NCI-H2081 treated with DMSO at 0.1 percent for 48 hours (cell line): Measurements from ENCODE around the gene BAIAP2L2.
"Not testable (repeated sequence)": the region's sequence is repeated elsewhere in the genome, so short reads cannot be mapped to it uniquely, and the experiment has no call there.

Source experiments
- DNase-seq: peaks from one replicate; lab custom pipeline; 2025; lab: John Stamatoyannopoulos, UW

Gene BAIAP2L2

DNA sequence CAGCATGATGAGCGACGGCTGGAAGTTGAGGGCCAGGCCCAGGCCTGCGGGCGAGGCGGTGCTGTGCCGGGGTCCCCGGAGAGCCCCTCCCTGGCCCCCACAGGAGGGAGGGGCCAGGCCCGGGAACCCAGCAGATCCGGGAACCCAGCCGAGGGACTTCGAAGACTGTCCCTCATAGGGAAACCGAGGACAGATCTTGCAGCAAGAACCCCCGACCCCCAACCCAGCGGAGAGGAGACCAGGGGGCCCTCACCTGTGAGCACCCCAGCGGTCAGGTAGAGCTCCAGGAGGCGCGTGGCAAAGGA is 28.9 kb downstream of the BAIAP2L2 start:
- DNase-seq: no peak

DNA sequence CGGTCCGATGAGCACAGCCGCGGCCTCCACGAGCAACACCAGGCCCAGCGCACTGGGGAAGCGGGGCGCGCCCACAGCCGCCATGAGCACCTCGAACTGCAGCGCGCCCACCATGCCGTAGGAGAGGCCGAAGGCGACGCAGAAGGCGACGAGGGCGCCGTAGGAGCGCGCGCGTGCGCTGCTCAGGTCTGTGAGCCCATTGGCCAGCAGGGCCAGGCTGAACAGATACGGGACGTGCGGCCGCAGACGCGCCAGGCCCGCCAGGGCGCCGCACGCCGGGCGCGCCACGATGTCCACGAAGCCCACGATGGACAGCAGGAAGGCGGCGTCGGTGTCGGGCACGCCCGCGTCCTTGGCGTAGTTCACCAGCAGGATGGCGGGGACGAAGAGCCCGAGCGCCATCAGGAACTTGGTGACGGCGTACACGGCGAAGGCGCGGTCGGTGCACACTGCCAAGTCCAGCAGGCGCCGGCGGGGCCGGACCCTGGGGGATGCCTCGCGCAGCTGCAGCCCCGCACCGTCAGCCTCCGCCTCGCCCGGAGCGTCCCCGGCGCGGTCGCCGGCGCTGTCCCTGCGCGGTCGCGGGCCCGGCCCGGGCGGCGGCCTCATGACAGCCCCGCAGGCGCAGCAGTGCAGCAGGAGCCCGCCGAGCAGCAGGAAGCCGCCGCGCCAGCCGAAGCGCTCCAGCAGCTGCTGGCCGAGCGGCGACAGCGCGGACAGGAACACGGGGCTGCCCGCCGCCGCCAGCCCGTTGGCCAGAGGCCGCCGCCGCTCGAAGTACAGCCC is 29.4 kb downstream of the BAIAP2L2 start:
- DNase-seq: no peak

DNA sequence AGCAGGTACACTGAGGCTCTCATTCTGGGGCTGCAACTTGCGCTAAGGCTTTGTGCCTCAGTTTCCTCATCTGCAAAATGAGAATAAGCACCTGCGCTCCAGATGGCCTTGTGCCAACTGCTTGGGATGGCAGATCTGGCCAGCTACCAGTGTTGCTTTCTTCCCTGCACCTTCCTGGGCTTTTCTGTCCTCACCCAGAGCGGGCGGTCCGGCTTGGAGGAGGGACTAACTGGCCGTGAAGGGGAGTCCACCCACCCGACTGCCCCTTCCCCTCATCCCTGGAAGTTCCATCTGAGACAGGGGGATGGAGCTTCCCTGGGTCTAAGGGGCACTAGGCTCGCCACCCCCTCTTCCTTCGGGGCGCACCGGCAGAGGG is 30.0 kb downstream of the BAIAP2L2 start:
- DNase-seq: no peak

DNA sequence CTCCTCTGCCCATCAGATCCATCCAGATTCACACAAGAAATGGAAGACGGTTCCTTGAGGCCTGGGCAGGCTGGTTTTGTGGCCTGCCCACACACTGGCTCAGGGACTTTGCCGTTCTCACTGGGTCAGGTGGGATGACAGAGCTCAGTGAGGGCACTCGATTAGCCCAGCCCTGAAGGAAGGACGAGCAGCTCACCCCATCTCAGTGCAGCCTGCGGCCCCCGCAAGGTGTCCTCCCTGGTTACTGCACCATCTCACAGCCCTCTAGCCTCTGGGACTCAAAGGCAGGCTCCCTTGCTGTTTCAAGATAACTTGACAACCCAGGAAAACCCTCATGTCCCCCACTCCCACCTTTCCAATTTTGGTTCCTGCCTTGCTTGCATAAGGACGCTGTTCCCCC is 30.7 kb downstream of the BAIAP2L2 start:
- DNase-seq: no peak

DNA sequence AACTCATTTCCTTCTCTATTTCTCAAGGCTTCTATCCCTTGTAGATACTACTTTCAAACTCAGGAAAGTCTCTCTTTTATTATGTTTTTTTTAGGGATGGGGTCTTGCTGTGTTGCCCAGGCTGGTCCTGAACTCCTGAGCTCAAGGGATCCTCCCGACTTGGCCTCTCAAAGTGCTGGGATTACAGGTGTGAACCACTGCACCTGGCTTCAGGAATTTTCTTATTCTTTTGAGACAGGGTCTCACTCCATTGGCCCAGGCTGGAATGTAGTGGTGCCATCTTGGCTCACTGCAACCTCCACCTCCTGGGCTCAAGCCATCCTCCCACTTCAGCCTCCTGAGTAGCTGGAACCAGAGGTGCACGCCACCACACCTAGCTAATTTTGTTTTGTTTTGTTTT is 31.3 kb downstream of the BAIAP2L2 start:
- DNase-seq: not testable (repeated sequence)

DNA sequence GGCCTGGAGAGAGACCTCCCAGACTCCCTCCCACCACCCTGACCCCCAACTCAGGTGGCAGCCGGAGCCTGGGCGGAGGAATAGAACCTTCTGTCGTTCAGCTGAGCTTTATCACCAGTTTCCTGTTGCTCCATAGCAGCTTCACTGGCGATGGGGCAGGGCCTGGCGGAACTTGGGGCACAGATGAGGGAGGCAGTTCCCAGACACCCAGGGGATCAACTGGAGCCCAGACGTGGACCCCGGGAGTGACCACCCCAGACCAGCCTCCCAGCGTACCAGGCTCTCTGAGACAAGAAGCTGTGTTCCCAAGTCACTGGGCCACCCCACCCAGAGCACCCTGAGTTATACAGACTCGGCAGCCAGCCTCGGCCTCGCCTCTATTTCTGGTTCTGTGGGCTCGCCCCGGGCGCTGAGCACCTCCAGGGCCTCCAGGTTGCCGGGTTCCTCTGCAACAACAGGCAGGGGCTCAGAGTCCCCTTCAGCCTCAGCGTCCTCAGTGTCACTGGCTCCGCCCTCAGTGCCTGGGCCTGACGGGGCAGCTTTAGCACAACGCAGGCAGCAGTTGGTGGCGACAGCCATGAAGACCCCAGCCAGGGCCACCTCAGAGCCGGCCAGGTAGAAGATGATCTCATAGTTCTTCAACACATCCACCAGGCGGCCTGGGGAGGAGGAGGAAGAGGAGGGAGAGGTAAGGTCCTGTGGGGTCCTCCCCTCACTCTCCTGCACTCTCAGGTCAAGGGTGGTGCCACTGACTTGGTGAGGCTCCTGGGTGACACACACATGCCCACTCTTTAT is 32.2 kb downstream of the BAIAP2L2 start:
- no peak for DNase-seq

DNA sequence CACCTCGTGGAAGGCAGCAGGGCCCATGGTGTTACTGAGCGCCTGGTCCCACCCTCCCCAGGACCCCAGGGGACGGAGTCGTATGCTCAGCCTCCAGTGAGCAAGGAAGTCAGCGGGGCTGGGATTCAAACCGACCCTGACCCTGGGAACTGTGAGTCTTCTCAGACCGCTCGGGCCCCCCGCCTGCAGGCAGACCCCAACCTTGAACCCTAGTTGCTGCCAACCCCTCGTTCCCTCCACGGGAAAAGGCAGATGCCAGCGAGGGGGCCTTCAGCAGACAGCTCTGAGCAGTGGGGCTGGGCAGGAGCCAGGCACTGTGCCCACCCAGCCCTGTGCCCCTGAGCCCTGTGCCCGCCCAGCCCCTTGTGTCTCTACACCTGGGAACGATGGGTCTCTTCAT is 32.9 kb downstream of the BAIAP2L2 start:
- no peak for DNase-seq

DNA sequence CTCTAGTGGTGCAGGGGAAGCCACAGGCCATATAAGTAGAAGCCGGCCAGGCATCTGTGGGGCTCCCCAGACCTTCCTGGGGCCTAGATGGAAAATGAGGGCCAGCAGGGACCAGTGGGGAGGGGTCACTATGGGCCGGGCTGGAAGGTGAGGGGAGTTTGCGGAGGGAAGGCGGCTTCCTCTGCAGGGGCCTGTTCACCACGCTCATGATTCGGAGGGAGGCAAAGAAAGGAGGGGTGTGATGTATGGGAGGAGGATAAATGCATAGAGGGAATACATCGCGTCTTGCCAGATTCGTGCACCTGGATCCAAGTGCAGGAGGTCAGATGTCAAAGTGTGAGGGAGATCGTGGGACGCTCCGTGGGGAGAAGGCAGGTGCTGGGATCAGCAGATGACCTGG is 33.4 kb downstream of the BAIAP2L2 start:
- DNase-seq: no peak

DNA sequence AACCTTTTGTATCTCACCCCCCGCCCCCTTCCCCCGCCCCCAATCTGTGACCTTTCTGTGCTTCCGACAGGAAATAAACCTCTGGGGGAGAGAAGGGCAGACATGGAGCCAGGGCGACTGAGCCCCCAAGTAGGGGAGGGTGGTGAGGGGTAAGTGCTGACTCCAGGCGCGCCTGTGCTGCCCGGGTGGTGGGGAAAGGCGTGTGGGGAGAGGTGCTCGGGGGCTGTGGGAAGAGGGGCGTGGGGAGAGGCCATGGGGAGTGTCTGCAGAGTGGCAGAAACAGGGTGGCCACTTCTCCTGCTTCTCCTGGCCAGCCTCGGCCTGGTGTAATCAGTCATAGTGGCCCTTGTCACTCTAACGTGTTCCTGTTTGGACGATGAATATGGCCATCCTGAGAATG is 34.5 kb downstream of the BAIAP2L2 start:
- no peak for DNase-seq

DNA sequence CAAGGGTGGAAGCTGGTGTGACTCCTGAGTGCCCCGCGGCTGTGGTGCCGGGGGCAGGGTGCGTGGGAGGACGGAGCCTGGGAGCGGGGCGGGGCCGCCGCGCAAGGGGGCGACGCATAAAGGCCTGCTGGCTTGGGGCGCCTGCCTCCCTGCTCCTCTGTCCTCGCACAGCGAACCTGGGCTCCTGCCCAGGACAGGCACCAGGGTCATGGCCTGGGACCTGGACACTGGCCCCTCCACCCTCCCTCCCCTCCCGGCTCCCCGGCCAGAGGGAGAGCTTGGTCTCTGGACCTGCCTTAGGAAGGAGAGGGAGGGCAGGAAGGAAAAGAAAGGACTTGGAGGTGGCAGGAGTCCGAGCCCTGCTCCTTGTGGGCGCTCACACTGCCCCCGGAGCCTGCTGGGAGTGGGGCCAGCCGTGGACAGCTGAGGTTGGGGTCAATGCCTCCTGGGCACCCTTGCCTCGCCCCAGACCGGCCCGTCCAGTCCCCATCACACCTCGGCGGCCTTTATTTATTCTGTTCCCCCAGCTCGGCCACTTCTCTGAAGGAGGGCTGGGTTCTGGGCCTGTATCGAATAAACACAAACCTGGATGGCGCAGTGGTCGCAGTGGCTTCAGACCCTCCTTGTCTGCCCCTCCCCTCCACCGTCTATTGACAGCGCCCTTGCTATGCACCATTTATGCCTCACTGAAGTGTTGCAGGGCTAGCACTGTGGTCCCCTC is 35.2 kb downstream of the BAIAP2L2 start:
- no peak for DNase-seq

DNA sequence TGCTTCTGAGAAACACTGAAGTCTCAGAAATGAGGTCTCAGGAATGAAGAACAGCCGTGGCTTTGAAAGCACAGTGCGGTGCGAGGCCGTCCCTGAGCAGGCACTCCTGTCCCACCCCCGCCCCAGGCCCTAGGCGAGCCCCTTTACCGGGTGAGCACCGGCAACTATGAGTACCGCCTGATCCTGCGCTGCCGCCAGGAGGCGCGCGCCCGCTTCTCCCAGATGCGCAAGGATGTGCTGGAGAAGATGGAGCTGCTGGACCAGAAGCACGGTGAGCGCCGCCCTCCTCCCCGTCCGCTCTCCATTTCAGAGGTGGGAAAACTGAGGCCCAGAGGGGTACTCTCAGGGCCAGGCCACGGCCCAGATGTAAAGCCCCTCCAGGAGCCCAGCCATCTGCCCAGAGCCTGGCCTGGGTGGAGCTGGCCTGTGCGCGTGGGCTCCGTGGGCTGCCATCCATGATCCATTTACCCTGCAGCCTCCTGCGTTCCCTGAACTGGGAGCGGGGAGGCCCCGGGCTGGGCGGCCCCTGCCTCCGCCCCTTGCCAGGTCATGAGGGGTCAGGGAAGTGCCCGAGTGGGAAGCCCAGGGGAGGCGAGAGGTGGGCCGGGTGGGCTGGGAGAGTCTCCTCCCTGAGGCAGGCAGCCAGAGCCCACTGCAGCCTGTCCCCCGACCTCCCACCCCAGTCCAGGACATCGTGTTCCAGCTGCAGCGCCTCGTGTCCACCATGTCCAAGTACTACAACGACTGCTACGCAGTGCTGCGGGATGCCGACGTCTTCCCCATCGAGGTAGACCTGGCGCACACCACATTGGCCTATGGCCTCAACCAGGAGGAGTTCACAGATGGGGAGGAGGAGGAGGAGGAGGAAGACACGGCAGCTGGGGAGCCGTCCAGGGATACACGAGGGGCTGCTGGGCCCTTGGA is 36.0 kb downstream of the BAIAP2L2 start:
- DNase-seq: no peak

DNA sequence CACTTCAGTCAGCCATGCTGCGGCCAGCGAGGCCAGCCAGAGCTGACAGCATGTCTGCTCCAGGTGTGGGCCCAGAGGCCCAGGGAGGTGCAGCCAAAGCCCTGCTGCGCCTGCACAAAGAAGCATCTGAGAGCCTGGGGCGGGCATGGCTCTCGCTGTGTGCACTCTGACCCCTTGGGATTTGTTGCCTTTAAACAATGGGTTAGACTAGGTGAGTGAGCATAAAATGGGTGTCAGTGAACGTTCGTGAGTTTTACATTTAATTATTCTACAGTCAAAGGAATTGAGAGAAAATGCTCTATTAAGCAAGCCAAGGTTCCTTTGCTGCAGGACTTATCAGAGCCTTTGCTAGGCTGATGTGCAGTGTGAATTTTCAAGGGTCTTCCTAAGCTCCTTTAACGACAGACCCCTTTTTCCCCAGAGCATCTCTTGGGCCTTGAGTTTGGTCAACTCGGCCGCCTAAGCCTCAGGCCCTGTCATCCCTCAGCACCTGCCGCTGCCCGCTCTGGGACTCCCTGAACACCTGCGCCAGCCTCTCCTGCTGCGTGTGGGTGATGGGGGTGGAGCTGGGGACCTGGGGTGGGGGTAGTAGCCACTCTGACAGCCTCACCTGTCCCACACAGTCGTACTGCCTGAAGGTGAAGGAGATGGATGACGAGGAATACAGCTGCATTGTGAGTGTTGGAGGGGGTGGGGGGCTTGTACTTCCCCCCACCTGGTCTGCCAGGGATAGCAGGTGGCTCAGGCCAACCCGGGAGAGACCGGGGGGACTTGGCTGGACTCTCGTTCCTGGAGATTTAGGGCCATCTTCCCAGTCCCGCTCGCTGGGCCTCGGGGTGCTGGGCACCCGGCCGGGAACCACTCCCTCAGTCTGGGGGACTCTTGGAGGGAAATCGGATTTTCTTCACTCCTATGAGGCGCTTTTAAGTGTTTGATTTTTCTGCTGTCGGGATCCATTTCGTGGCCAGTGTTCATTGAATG is 37.0 kb downstream of the BAIAP2L2 start:
- DNase-seq: no peak

DNA sequence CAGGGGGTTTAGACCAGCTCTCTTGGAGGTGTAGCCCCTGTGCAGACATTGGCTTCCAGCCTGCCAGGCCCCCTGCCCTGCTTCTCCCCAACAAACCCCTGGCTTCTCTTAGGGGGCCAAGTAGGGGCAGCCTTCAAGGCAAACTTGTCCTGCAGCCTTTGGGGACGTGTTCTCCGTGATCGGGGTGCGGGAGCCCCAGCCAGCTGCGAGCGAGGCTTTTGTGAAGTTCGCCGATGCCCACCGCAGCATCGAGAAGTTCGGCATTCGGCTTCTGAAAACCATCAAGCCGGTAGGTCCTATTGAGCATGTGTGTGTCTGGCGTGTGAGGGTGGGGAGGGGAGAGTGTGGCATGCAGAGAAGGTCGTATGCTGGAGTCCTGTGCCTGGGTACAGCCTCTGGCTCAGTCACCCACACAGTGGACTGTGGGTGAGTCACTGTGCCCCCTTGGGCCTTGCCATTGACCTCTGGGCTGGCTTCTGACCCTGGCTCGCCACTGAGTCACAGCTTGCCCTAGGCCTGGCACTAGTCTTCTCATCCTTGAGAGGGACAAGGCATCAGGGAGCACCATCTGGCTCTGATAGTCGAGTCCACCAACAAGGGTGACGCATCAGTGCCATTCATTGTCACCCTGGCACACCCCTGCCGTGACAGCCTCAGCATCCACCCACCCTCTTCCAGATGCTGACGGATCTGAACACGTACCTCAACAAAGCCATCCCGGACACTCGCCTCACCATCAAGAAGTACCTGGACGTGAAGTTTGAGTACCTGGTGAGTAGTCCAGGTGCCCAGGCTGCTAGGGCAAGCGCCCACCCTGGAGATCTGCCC is 37.9 kb downstream of the BAIAP2L2 start:
- no peak for DNase-seq

DNA sequence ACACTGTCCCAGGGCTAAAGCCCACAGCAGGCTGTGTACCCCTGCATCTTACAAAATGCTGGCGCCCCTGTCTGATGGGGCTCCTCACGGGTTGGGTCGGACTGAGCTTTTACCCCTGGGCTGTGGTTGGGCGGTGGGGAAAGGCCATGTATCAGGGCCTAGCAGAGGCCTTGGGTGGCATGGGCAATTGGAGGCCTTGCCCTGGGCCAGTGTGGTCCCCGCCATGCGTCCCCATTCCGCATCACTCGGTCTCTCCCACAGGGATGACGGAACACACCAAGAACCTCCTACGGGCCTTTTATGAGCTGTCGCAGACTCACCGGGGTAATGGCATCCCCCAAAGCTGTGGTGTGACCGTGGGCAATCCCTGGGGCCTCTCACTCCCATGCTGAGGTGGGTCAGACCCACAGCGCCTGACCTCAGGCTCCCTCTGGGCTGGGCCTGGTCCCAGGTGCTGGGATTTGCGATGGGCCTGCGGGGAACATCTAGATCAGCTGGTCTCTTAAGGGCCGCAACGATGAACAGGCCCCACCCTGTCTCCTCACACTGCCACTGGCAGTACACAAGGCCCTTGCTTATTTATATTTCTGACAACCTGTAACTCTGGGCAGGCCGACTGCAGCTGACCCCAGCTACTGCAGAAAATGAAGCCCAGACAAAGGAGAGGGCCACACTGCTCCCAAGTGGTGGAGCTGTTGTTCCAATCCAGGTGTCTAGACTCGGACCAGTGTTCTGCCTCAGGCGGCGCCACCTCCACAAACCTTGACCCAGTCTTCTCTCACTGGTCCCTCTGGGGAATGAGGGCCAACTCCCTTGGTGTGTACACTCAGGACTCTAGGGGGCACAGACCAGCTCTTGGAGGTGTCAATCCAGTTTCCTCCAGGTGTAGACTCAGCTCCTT is 38.8 kb downstream of the BAIAP2L2 start:
- no peak for DNase-seq

DNA sequence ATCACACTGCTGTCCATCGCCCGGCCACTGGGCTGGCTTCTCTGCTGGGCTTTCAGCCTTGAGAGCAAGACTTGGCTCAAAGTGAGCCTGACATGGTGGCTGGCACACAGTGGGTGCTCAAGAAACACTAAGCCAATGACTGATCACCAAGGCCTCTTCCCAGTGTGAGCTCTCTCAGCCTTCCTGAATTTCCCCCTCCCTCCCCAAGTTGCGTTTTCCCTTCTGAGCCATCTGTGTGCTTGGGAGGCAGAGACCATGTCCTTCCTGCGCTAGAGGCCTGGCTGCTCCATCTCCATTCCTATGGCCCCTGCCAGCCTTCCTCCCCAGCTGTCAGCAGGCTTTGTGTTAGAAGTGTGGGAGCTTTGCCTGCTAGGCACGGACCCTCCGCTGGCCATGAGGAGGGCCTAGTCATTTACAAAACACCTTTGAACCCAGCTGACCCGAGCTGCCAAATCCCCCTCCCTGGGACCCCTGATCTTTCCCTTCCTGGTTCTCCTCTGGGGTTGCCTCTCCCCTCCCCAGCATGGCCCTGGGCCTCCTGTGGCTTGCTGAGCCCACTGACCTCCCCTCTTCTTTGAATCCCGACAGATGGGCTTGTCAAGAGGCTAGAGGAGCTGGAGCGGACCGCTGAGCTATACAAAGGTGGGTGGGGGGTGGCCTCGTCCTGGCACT is 40.1 kb downstream of the BAIAP2L2 start:
- no peak for DNase-seq

DNA sequence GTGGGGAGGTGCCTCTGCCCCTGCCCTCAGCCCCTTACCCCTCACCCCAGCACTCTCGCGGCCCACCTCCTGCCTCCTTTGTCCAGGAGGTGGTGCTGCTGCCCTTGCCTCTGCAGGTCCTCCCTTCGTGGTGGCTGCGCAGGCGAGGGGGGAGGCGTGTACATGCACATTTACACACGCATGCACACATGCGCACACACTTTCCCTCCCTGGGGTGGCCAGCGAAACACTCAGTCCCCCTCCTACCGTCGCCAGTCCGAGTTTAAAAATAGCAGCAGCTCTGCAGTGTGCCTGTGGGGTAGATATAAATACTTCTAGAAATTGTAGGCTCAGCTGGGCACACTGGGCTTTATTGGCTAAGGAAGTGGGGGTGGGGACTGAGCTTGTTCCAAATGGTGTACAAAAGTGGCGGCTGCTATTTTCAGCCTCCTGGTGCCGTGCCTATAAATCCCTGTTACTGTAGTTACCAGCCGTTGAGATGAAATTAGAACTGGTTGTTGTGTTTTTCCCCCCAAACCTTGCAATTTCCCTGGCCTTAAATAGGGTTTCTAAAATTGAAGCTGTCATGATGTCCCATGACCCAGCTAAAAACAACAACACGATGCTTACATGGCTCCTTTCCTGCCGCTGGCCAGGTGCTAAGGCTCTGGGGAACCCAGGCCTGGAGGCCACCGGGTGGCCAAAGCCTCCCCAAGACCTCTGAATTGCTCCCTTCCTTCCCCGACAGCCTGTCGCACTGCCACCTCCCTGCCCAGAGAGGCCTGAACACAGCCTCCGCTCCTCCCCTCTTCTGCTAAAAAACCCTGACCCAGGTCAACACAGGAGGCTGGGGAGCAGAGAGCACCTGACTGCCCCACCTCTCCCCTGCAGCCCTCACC is 40.9 kb downstream of the BAIAP2L2 start:
- DNase-seq: peak; percentile 72
